ENCODE measurements around the gene TRIM15. TPM values are rescaled to one million over a fixed set of nuclear protein-coding genes. Genes with fewer than 3 reads are reported as not detected.

TRIM15 gene
- total and polyA plus RNA-seq, 9 of the 15 experiments (the other 6 are each of a cell fraction or from before 2014, with no cell fraction given) = 0.06 to 2.6 (median 0.83) TPM

- no peak for DNase-seq (ENCODE audit: extremely low read depth in 1 of 4, low spot score in 3 of 4)
- H3K27me3 ChIP-seq (ENCODE audit: control insufficient read depth in 2 of 2, insufficient read depth in 2 of 2, low read length in 2 of 2) = peaks cover 2 to 36% of the 10 kb centered on the region in 2 experiments; a peak in 3 of 5 replicates
- H3K4me1 ChIP-seq (replicated peaks in 1 of 2; ENCODE audit: control insufficient read depth in 2 of 2, insufficient read depth in 2 of 2, low read length in 2 of 2) = peaks cover 13 to 15% of the 10 kb centered on the region in 2 experiments; a peak in 4 of 5 replicates
- TF ChIP-seq FIP1L1 (IDR thresholded peaks at IDR 0.05; ENCODE audit: low read depth, low read length, poor library complexity, severe bottlenecking) = no peak
- TF ChIP-seq MLX (CRISPR knock-in tag; conservative IDR thresholded peaks at IDR 0.05) = no peak
- TF ChIP-seq C11orf30 (IDR thresholded peaks at IDR 0.05; ENCODE audit: low read depth) = no peak
- no peak for TF ChIP-seq ZFP1 (CRISPR knock-in tag; IDR thresholded peaks at IDR 0.05)
- no peak for TF ChIP-seq PYGO2 (tag; IDR thresholded peaks at IDR 0.05)
- no peak for TF ChIP-seq ID3 (CRISPR knock-in tag; IDR thresholded peaks at IDR 0.05)
- no peak for TF ChIP-seq ID3 (tag; IDR thresholded peaks at IDR 0.05)
- TF ChIP-seq ATF6 (CRISPR knock-in tag; IDR thresholded peaks at IDR 0.05) = no peak
- TF ChIP-seq MTA2 (IDR thresholded peaks at IDR 0.05; ENCODE audit: low read depth) = no peak
- no peak for TF ChIP-seq ZNF316 (IDR thresholded peaks at IDR 0.05)
- TF ChIP-seq ZNF134 (CRISPR knock-in tag; conservative IDR thresholded peaks at IDR 0.05) = no peak
- TF ChIP-seq ERF (CRISPR knock-in tag; IDR thresholded peaks at IDR 0.05) = no peak
- in situ Hi-C loops (cut with MboI) (no loop called here), intact Hi-C loops (cut with micrococcal nuclease) (no loop called here)
- ChIA-PET POLR2A (interaction anchor here (0.7 kb wide), 1 partner anchor 61 kb away, joined by 3 read pairs; no protein-coding TSS in a partner anchor), CTCF (ENCODE audit: low intra/inter-chr PET ratio) (no interaction called here)
- H3K36me3 ChIP-seq (ENCODE audit: control insufficient read depth, insufficient read depth, low read length) = no peaks in the 10 kb centered on the region
- no TSS peak for BruUV-seq (replicated peaks)
- no peak overlapping the region for H2AFZ ChIP-seq (ENCODE audit: low read depth, low read length)
- H3K27ac ChIP-seq (ENCODE audit: extremely low read depth, low read depth, low read length) = no peak overlapping the region
- H4K20me1 ChIP-seq (replicated peaks; ENCODE audit: control insufficient read depth, insufficient read depth, low read length) = no peaks in the 10 kb centered on the region
- H3K9me1 ChIP-seq (ENCODE audit: control insufficient read depth, insufficient read depth, low read length) = no peaks in the 10 kb centered on the region
- H3K9ac ChIP-seq (ENCODE audit: insufficient read depth in 1 of 2, low read depth in 2 of 2, low read length in 2 of 2) = no peak overlapping the region
- no peak for ATAC-seq
- no peaks in the 10 kb centered on the region for H3K79me2 ChIP-seq (ENCODE audit: control insufficient read depth, insufficient read depth, low read length)
- no peak overlapping the region for H3K4me2 ChIP-seq (ENCODE audit: insufficient read depth, low read length)
- H3K4me3 ChIP-seq = no peak overlapping the region
- H3K9me3 ChIP-seq (replicated peaks; ENCODE audit: control insufficient read depth, insufficient read depth, low read depth, low read length) = no peaks in the 10 kb centered on the region
- no peak for FAIRE-seq
- 7% methylated on average over 3 of the region's 3 CpGs for WGBS (ENCODE audit: insufficient coverage, low coverage, missing lambda C conversion rate)
Observed at GRCh38 chr6:30158475-30159040, 4.8 kb upstream of the TRIM15 start.

Measured in K562 (cell line).